ENCODE data around the gene POMT1.

POMT1 gene

DNA sequence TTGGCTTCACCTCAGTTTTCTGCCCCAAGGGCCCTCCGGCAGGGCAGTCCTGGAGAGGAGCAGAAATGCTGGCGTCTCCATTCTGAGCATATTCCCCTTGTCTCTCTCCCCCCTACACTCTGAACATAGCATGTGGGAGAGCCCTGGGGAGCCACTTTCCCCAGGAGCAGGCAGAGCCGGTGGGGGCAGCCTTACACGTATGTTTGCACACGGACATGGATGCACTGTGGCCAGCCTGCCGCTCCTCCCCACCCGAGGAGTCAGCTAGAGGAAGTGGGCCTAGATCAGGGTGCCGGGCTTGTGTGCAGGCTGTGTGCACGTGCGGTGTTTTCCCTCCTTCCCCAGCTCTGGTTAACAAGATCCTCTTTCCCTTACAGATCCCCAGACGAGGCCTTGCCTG lies 25.4 kb upstream of the POMT1 start:
- DNase-seq (ENCODE audit: low read depth): no peak

DNA sequence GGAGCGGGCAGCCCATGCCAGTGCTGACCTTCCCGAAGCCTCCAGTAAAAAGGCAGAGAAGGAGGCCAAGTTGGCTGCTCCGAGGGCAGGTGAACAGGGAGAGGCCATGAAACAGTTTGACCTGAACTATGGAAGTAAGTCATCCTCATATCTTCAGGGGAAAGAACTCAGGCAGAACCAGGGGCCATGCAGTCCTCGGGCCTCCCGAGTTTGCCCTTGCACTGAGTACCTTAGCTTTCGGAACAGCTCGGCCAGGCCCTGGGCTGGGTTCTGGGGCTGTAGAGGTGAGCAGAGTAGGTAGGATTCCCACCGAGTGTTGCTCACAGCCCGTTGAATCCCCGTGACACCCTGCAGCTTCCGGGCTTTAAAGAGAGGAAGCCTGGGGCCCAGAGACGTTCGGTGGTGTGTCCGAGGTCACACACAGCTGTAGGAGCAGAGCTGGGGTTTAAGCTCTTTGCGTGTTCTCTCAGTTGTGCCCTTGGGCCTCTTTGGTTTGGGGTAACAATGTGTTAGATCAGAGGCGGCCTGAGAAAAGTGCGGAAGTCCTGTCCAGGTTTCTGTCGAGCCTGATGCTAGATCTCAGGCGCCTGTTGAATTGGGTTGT lies 24.8 kb upstream of the POMT1 start:
- no peak for DNase-seq (ENCODE audit: low read depth)

- DNase-seq (ENCODE audit: low read depth): peak; percentile 29
Observed at GRCh38 chr9:131478421-131478868, 24.3 kb upstream of the POMT1 start.

DNA sequence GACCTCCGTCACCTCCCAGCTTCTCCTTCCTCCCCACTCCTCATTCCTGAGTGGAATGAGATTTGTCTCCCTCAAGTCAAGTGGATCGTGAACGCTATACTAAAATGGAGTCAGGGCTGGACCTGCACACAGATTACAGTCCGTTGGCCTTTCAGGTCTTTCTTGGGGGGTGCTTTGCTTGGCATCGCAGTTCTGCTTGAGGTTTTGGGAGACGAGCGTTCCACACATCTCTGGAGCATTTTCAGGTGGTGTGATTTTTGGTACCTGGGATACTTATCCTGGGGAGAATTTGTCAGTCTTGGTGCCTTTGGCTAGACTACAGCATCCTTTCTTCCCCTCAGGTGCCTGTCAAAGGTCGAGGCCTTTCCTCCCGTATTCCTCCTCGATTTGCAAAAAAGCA lies 23.8 kb upstream of the POMT1 start:
- no peak for DNase-seq (ENCODE audit: low read depth)

DNA sequence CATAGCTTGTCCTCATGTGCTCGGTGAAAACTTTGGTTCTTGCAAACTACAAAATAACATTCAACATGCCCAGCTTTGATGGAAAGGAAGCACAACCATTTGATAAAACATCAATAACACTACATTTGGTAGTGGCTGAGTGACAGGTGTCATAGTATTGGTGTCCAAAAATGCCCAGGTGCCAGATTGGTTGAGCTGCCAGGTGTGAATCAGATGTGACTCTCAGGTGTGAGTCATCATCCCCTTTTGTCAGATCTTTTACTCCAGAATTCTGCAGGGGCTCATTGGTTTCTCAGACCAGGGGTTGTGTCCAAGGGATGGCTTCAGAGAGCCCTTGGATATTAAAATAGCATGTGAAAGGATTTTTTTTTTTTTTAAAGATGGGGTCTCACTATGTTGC lies 22.5 kb upstream of the POMT1 start:
- DNase-seq (ENCODE audit: low read depth): no peak

- no peak for DNase-seq (ENCODE audit: low read depth)
Observed at GRCh38 chr9:131481441-131482342, 21.0 kb upstream of the POMT1 start.

DNA sequence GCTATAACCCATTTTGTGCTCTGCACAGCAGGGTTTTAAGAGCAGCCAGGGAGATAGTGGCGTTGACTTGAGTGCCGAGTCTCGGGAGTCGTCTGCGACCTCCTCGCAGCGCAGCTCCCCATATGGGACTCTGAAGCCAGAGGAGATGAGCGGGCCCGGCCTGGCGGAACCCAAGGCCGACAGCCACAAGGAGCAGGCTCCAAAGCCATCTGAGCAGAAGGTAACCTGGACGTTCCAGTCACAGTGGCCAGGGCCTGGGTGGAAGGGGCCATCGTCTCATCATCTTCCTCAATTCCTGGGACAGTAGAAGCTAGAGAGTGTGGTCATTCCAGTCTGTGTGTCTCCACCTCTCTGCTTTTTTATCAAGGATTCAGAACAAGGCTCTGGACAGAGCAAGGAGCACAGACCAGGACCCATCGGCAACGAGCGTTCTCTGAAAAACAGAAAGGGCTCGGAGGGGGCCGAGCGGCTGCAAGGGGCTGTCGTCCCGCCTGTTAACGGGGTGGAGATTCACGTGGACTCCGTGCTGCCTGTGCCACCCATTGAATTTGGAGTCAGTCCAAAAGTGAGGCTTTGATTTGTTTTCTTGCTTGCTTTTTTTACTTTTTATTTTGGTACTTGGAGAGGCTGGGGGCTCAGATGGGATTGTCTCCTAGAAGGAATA lies 20.2 kb upstream of the POMT1 start:
- no peak for DNase-seq (ENCODE audit: low read depth)

DNA sequence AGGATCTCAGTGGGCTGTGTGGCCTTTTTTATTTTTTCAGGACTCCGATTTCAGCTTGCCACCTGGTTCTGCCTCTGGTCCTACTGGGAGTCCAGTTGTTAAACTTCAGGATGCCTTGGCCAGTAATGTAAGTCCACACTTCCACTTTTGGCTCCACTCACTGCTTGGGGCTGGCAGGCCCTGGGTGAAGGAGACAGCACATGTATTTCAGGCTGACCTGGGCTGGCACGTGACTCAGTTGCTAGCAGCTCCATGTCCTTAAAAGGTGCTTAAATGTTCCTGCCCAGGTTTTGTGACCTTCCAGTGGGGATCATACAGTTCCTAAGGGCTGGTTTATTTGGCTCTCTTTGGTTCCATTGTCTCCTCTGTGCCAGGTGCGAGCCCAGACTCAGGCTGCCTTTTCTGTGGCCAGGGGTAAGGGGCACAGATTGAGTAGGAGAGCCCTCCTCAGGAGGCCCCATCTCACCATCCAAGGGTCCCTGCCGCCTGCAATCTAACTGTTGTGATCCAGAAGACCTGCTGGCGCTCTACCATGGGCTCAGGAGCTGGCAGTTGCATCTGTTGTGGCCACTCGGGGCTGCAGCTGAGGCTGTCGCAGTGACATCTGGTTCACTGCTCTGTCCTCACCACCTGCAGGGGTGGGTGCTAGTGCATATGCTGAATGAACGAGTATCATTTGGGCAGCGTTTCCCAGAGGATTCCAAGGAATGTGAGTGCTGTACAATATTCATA lies 19.2 kb upstream of the POMT1 start:
- DNase-seq (ENCODE audit: low read depth): no peak

DNA sequence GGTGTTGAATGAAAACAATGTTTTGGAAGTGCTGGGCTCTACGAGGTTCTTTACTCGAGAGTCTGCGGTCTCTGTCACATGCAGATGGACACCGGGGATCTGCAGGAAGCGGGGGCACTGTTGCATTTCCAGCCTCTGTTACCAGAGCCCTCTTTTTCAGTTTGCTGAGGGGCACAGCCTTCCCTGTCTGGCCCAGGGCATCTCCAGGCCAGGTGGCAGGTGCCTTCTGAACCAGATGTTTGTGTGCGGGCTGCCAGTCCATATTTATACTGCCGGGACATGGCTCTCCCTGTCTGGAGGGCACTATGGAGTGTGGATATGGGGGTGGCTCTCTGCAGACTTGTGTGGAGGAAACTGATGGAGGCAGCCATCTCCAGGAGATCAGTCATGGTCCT lies 18.7 kb upstream of the POMT1 start:
- DNase-seq (ENCODE audit: low read depth): no peak

- no peak for DNase-seq (ENCODE audit: low read depth)
Observed at GRCh38 chr9:131484560-131485185, 18.0 kb upstream of the POMT1 start.

DNA sequence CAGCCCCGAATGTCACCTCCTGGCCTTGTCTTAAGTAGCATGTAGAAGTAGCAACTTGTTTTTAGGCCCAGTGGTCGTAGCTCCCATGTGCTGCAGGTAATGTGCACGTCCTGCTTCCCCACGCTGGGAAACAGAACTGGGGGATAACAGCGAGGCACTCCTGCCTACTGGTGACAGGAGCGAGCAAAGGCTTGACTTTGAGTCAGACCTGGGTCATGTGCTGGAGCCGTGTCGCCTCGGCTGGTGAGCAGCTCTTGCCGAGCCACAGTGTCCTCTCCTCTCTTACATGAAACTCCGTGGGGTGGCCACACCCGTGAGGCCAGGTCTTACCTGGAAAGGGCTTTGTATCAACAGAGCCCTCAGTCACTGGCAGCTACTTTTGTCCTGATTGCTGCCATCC lies 17.5 kb upstream of the POMT1 start:
- DNase-seq (ENCODE audit: low read depth): no peak

- no peak for DNase-seq (ENCODE audit: low read depth)
Observed at GRCh38 chr9:131485728-131486422, 16.8 kb upstream of the POMT1 start.

GRCh38 chr9:131487001-131487400 lies 15.7 kb upstream of the POMT1 start:
- no peak for DNase-seq (ENCODE audit: low read depth)

DNA sequence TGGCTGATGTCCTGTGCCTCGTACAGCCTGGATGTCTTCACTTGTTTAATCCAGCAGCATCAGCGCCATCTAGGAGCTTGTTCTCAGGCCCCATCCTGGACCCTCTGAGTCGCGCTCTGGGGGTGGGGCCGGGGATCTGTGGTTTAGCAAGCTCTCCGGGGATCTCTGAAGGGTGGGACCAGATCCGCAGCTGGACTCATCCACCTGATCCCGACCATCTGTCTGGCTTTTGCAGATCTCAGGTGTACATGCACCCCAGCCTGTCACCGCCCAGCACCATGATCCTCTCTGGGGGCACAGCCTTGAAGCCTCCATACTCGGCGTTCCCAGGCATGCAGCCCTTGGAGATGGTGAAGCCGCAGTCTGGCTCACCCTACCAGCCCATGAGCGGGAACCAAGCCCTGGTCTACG lies 15.1 kb upstream of the POMT1 start:
- no peak for DNase-seq (ENCODE audit: low read depth)

GRCh38 chr9:131490514-131490913 lies 12.2 kb upstream of the POMT1 start:
- no peak for DNase-seq (ENCODE audit: low read depth)

GRCh38 chr9:131491001-131491710 lies 11.6 kb upstream of the POMT1 start:
- DNase-seq (ENCODE audit: low read depth): no peak

DNA sequence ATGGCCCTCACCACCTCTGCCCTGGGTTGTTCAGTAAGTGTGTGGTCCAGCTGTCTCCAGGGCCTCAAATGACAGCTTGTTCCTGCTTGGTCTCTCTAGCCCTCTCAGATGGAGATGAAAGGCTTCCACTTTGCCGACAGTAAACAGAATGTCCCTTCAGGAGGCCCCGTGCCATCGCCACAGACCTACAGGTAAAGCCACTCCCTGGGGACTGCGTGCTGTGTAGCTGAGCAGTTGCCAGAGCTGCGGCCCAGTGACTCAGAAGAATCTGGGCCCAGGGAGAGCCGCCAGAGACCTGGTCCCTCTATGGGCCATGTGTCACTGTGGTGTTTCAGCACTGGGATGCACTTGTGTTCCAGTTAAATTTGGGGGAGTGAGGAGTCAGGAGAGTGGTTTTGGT lies 10.6 kb upstream of the POMT1 start:
- no peak for DNase-seq (ENCODE audit: low read depth)

DNA sequence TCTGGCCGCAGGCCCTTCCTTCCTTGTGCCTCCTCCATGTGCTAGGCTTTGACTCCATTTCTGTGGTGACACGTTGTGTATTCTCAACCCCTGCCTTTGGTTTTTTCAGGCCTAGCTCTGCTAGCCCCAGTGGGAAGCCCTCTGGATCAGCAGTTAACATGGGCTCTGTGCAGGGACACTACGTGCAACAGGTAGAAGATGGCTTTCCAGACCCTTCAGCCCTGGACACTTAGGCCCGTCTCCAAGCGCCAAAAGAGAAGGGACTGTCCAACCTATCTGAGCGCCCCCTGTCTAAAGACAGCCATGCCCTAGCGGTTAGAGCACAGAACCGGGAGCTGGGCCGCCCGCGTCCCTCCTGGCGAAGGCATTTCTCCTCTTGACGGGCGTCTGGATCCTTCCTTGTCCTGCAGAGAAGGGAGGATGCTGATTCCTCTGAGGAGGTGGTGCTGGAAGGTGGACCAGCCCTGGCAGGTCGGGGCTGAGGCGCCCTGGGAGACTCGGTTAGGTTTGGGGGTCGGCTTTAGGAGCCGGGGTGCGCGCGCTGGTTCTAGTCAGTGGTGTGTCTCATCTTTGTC lies 8.3 kb upstream of the POMT1 start:
- no peak for DNase-seq (ENCODE audit: low read depth)

DNA sequence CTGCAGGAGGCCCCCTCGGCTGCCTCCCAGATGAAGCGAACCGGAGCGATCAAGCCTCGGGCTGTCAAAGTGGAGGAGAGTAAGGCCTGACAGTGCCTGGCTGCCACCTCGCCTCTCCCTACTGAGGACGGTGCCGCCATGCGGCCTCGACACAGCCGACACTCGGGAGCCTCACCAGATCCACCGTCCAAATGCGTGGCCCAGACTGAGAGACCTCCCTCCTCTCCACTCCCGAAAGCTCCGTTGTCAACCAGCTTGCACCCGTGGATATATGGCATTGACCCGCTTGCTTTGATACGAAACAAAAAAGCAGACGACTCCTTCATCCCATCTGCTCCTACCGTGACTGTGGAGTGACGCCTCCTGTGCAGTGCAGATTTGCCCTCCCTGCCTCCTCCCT lies 6.9 kb upstream of the POMT1 start:
- DNase-seq (ENCODE audit: low read depth): no peak

- no peak for DNase-seq (ENCODE audit: low read depth)
Observed at GRCh38 chr9:131496844-131497405, 5.8 kb upstream of the POMT1 start.
